HK-2 (cell line): Measurements from ENCODE around the gene FARS2.
"Not testable (repeated sequence)": the region's sequence is repeated elsewhere in the genome, so short reads cannot be mapped to it uniquely, and the experiment has no call there.

ENCODE experiments used
- DNase-seq: peaks from one replicate; pipeline ENCODE4 v3.0.0-alpha.2; 2018; ENCODE audit not compliant: unreplicated experiment

Gene FARS2

DNA sequence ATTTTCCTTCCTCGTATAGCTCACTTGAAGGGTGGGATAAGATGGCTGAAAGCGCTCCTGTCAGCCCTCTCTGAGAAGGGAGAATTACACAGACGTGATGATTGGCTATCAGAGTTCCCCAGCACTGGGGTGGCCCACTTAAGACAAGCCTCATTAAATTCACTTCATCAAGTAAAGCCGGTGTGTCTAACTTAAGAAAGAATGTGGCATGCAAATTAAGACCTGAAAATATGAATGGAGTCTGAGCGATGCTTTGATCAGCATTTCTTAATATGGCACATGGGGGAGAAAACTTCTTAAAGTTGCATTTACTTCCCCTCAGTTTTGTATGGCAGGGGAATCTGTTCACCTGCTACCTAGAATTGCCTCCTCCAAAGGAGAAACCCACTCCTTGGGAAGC, 369.3 kb downstream of the FARS2 start:
- DNase-seq = no peak

DNA sequence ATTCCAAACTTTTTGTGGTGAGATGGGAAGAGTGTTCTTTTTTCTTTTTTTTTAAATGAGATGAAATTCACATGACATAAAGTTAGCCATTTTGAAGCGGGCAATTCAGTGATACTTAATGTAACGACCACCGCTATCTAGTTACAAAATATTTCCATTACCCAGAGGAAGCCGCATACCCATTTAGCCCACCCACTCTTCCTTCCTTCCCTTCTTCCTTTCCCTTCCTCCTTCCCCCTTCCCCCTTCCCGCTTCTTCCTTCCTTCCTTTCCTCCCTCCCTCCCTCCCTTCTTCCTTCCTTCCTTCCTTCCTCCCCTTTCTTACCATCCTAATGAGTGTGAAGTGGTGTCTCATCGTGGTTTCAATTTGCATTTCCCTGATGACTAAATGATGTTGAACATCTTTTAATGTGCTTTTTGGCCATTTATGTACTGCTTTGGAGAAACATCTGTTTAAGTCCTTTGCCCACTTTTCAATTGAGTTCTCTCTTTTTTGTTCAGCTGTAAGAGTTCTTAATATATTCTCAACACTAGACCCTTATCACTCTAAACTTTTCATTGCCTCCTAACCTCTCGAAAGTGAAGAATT, 371.1 kb downstream of the FARS2 start:
- DNase-seq = no peak

DNA sequence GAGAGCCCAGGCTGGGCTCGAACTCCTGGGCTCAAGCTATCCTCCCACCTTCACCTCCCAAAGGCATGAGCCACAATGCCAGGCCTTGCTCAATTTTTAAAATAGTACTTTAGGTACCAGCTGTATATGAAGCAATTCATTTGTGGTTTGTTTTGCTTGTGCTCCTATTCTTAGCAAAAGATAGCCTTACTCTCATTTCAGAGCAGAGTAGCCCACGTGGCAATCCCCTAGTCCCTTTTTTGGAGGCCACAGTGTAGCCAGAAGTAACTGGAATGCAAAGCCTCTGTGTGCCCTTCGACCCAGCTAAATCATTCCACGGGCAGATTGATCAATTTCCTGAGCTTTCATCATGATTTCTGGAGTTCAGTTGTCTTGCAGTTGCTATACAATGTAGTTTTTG, 373.2 kb downstream of the FARS2 start:
- DNase-seq = no peak

DNA sequence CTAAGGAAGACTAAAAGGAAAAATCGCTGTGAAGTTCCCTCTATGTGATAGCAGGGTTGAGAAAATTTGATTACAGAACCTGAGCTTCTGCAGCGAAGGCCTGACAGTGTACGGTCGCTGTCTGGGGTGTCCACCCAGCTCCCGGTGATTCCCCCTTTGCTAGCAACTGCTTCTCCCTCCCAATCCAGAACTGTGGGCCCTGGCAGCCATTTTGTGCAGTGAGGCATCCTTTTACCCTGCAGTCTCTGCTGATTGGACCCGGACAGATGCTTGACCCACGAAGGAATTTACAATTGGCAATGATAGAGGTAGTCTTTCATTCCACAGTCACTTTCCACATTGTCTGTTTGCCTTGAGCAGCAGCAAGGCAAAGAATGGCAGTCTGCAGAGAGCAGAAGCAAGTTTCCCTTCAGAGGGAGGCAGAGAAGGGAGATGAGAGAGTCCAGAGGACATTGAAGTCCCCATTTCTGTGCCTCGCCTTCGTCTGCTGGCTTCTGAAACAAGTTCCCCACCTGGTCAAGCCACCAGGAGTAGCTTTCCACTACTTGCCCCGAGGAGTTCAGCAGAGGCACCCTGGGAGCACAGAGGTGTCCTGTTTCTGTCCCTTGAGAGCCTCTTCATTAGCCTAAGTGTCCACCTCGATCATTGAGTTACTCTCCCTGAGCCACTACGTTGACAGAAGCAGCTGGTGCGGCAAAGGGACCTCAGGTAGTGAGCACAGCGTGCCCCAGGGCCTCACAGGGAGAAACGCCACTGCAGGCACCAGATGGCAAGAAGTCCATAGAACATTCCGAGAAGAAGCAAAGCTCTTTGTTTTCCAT, 375.1 kb downstream of the FARS2 start:
- DNase-seq = no peak

DNA sequence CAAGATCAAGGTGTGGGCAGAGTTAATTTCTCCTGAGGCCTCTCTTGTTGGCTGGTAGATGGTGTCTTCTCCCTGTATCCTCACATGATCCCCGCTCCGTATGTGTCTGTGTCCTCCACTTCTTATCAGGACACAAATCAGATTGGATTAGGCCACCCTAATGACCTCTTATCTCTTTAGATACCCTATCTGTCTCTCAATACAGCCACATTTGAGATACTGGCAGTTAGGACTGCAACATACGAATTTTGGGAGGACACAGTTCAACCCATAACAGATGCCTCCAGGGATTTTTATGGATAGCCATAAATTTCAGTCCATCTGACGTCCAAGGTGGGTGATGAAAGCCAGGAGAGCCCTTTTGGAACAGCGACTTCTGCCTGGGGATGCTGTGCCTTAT, 376.4 kb downstream of the FARS2 start:
- no peak for DNase-seq

DNA sequence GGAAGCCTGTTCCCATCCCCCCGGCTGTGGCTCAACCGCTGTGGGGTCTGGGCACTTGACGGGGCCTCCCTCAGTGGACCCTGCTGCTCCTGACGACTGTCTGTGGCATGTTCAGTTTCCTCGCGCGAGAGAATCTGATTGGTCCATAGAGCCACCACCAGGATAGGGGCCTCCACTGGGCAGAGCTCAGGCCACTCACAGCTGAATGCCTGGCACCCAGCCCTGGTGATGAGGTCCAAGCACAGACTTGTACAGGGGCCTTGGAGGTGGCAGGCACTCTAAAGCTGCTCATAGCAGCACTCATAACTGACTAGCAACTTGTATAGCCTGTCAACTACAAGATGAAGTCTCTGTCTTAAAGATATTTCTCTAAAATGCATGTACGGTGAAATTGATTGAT, 377.4 kb downstream of the FARS2 start:
- DNase-seq = no peak

DNA sequence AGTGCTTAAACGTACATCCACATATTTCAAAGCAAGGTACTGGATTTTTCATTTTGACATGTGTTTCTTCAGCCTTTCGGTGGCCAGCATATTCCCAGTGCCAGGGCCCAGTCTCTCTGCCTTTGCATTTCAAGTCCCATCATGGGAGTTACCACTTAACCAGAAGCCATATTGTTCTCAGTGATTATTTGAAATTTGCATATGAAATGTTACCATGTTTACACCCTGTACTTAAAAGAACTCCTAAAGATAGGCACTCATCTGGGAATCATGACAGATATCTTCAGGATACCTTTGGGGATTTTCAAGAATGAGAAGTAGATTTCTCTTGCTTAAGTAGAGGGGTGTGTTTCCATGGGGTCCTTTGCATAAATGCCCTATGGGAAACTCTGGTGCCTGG, 377.9 kb downstream of the FARS2 start:
- DNase-seq = no peak

DNA sequence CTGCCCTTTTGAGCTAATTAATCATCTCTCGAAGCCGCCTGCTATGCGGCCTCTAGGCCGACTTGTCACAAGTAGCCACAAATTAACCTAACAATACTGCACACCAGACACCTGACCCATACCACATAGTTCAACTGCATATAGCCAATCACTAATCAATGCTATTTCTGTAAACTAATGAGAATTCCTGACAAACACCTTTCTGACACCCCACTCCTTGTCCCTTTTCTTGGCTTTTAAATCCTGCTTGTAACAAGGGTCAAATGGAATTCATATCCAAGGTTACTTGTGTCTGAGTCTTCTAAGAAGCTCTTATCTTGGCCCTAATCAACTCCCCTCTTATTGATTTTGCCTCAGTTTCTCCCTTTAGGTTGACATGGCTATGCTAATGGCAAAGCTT, 379.3 kb downstream of the FARS2 start:
- DNase-seq = no peak

DNA sequence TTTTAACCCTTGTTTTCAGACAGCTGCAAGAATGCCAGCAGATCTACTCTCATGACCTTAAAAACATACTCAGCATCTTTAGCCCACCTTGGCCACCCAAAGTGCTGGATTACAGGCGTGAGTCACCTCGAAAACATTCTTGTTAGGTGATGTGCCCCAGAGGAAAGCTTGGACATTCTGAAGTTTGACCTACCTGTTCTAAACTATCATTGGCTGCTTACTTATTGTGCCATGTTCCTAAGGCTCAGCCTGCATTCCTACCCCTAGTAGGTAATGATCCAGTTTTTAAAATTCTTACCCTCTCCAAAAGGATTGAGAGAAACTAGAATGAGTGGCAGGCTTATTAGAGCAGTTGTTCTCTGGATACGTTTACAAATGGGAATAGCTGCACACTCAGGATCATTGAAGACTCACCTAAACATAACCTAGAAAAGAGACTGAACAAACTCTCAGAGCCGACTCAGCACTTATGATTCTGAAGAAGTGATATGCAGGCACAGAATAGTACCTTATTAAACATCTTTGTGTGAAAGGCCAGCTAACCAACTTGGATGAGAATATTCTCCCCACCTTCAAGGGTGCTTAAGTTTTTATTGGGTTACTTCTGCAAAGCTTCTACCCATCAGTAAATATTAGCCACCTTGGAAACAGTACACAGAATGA, 383.3 kb downstream of the FARS2 start:
- no peak for DNase-seq

DNA sequence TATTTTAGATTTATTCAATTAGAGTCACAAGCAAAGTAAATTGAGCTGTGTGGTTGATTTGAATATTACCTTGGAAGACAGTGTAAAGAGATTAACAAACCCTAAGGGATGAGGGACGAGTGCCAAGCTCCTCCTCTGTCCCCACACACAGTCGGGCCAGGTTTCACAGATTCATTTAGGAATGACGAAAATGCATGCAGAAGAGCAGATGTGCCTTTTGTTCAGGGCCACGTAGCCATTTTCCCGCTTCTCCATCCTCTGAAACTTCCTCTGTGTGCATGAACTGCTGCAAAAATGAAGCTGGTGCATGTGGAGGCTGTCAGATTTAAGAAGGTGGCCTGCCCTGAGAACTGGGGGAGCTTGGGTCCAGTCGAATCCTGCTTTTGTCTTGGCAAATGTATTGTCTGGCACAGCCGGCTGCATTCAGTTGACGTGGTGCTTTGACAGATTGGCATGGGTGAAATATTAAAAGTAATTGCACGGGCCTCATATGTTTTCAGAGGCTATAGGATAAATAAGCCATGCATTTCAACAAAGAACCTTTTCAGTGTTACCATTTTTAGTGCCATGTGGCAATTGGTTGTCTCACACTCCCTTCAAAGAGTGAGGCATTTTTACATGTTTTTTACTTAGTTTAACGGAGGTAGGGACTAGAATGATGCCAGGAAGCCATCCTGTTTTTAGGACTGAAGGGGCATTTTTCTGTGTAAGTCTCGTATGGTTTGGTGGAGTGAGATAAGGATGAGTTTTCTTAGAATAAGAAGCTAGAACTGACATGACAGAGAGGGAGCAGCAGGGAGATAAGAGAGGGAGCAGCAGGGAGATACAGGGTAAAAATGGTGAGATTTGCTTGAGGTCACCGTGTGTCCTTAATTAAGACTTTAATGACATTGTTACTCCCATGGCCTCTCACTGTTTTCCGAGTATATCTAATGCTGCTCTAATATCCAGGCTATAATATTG, 384.3 kb downstream of the FARS2 start:
- DNase-seq = no peak

DNA sequence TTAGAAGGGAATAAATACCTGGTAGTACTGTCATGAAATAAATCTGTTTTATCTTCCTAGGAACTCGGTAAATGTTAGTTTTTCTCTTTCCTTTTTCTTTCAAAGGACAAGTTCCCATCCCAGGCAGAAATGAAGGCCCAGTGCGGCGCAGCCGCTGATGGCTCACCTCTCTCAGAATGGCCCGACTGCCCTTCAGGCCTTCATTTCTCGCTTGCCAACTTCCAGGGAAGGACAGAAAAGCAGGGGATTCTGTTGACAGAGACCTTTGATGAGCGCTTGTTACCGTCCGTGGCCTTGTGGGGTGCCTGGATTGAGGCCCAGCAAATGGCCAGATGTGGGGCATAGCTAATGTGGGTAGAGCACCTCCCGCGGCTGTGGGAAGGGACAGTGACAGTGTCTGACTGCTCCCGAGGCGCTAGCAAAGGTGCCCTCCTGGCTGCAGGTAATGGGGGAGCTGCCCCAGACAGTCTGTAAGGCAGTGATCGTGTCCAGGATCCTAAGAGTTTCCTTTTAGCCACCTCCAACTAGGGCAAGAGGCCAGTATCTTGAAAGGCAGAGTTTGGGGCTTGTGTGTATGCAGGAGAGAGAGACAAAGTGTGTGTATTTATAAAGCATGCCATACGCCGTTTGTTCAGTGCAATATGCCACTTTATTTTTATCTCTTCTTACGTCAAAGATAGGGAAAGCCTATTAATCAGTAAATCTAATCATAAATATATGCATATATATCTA, 391.3 kb downstream of the FARS2 start:
- no peak for DNase-seq

DNA sequence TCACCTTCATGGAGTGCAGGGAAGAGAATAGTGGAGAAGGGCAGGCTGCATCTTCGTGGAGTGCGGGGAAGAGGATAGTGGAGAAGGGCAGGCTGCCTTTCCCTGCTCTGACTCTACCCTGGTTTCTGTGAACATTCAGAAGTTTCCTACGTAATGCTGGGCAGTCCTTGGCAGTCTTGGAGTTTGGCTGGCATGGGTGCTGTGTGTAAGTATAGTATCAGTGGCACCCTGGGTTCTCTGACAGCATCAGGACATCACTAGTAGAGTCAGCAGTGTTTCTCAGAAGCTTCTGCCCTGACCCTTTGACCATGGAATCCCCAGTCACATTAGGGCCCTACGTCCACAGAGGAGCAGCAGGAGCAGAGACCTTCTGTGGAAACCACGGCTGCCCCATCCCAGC, 392.5 kb downstream of the FARS2 start:
- no peak for DNase-seq

DNA sequence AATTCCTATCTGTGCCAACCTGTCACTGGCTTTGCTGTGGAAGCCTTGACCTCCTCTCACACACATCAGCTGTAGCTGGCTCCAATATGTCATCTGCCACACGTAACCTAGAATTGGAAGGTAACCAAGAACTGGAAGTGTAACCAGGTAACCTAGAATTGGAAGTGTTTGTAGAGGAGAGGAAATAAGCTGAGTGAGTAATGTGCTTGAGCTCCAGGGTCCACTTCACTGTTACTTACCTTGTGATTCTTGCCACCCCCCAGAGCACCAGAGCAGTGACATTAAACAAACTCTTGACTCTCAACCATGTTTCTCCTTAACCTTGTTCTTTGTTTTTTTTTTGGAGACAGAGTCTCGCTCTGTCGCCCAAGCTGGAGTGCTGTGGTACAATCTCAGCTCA, 394.9 kb downstream of the FARS2 start:
- DNase-seq = no peak

DNA sequence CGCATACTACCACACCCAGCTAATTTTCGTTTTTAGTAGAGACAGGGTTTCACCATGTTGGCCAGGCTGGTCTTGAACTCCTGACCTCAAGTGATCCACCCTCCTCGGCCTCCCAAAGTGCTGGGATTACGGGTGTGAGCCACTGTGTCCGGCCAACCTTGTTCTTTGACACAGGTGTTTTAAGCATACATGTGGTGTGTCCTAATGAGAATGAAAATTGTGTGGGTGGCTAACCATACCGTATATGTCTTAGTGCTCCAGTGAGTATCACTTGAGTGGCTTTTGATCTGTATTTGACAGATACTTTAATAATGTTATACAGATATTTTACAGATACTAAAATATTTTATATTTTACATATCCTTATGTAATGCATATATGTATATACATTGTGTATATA, 395.4 kb downstream of the FARS2 start:
- not testable (repeated sequence) for DNase-seq

DNA sequence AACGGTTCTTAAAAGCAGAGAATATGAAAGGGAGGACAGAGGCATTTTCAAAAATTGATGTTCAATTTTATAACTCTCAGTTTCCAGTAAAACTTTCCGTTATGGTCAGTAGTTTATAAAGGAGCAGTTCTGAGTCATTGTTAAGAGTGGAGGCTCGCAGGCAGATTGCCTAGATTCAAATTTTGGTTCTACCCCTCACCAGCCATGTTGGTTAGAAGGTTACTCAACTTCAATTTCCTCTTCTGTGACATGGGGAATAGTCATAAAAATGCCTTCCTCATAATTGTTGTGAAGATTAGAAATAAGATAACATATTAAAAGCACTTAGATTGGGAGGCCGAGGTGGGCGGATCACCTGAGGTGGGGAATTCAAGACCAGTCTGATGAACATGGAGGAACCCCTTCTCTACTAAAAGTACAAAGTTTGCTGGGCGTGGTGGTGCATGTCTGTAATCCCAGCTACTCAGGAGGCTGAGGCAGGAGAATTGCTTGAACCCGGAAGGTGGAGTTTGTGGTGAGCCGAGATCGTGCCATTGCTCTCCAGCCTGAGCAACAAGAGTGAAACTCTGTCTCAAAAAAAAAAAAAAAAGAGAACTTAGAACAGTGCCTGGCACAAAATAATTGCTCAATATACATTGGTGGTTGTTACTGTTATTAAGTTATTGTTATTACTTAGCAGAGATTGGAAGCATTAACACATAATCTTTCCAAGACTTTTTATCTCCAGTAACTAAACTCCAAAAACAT, 396.5 kb downstream of the FARS2 start:
- DNase-seq = no peak

DNA sequence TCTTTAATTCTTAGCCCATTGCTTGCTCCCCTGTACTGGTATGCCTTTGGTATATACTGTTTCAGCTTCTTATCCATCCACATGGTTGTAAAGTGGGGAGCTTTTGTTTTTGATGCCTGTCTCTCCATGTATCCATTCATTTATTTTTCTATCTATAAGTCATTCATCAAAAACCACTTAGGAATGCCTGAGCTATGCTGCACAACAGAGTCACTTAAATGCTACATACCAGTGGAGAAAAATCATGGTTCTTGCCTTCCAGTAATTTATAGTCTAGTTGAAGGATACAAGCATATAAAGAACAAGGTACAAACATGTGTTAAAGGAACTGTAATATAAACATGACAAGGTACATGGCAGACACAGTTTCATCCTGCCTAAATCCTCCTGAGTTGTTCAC, 398.2 kb downstream of the FARS2 start:
- no peak for DNase-seq

DNA sequence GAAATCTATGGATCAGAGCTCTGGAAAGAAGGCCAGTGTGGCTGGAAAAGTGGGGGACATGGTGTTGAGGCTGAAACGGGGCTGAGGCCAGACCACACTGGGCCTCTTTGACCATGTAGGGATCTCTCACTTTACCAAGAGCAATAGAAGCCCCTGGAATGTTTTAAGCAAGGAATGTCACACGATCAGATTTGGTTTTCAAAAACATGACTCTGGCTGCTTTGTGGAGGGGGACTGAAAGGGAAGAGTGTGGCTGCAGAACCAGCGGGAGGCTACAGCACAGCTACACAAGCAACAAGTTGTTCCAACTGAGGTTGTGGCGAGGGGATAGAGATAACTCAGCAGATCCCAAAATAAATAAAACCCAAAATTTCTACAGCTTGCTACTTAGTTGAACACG, 399.5 kb downstream of the FARS2 start:
- DNase-seq = no peak

DNA sequence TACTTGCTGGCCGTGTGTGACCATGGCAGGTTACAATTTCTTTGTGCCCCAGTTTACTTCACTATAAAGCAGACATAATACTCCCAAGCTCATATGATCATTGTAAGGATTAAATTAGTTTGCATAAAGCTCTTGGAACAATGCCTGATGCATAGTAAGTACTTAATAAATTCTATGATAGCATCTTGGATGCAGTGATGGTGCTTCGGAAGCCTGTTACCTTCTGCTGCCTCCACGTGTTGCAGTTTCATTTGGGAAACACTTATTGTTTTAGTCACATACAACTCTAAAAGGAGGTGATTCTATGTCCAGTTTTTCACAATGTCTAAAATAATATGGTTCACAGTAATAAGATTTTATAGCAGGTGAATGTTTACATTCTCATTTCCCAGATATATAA, 401.5 kb downstream of the FARS2 start:
- no peak for DNase-seq

DNA sequence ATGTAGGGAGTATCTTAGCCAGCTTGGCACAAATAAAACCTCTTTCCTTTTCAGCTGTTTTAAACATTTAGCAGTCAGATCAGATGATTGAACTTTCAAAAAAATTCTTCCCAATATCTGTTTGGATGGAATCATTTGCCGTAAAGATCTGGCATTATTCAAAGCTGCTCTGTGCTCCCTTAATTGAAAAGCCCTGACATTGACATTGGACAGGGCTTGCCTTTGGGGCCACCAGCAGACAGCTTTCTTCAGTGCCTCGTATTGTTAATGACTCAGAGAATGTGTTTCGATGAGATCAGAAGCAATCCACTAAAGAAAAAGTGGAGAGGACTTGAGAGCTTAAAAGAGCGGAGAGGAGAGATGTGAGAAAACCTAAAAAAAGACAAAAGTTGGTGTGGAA, 401.9 kb downstream of the FARS2 start:
- DNase-seq = no peak

DNA sequence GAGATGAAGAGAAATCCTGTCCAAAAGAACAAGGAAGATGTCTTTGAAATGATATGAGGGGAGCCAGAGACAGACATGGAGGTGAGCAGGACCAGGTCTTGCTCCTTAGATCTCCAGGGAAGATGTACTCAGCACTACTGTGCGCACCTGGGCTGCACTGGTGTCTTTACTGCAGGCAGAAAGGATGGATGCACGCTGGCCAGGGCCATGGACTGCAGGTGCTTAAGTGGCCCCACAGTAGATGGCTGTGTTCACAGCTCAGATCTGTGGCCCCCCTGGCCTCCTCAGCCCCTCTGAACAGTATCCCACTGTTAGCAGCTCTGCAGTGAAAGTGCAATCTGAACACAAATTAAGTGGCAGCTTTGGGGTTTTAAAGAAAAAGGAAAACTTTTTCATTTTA, 402.4 kb downstream of the FARS2 start:
- no peak for DNase-seq

DNA sequence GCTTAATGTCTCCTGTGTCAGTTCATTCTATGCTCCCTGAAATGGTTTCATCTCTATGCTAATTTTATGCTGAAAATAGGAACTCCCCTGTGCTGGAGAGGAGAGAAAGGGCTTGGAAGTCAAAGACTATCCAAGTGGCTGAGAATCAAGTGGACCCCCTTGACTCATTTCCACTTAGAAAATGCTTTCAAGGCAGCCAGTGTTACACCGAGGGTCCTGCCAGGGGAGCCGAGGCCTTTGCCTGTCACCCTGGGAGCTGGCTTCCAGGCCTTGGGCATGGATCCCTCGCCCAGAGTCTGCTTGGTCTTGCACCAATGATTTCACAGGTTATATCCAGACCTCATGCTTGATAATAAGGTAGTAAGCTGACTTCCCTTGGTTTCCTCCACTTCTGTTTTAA, 402.8 kb downstream of the FARS2 start:
- no peak for DNase-seq
